ENCODE measurements around the gene PRKD2.
A peak's percentile ranks its signal among the peaks of the same experiment; 100 is the strongest.

The PRKD2 gene

GRCh38 chr19:46745521-46746280 lies 28.8 kb upstream of the PRKD2 start, which contains the start of gene FKRP:
Gene FKRP (plus strand): TSS chr19:46746057. CDS start chr19:46755451, 9,394 bp downstream.
- TF ChIP-seq TAF1 (IDR thresholded peaks at IDR 0.05; ENCODE audit: borderline replicate concordance, insufficient read depth, low read length) (0 out of 2 replicates have a peak, but pooled peaks have one; percentile 47), FOXP2 (optimal IDR thresholded peaks at IDR 0.05; ENCODE audit: borderline replicate concordance, extremely low read depth, extremely low read length, insufficient read depth) (no peak)

GRCh38 chr19:46745030-46745429 lies 28.1 kb upstream of the PRKD2 start:
- TF ChIP-seq REST (IDR thresholded peaks at IDR 0.05; ENCODE audit: insufficient read depth in 1 of 2, low read depth in 2 of 2, low read length in 2 of 2) (no peak), FOXP2 (optimal IDR thresholded peaks at IDR 0.05; ENCODE audit: borderline replicate concordance, extremely low read depth, extremely low read length, insufficient read depth) (no peak), POLR2AphosphoS5 (IDR thresholded peaks at IDR 0.05; ENCODE audit: low read depth, low read length) (no peak), SIN3A (IDR thresholded peaks at IDR 0.05; ENCODE audit: borderline replicate concordance, insufficient read depth, low read length) (no peak), TAF1 (IDR thresholded peaks at IDR 0.05; ENCODE audit: borderline replicate concordance, insufficient read depth, low read length) (no peak)

GRCh38 chr19:46744005-46744691 lies 27.2 kb upstream of the PRKD2 start:
- TF ChIP-seq REST (IDR thresholded peaks at IDR 0.05; ENCODE audit: insufficient read depth in 1 of 2, low read depth in 2 of 2, low read length in 2 of 2) (no peak), POLR2AphosphoS5 (IDR thresholded peaks at IDR 0.05; ENCODE audit: low read depth, low read length) (no peak), FOXP2 (optimal IDR thresholded peaks at IDR 0.05; ENCODE audit: borderline replicate concordance, extremely low read depth, extremely low read length, insufficient read depth) (no peak)

GRCh38 chr19:46742926-46743480 lies 26.1 kb upstream of the PRKD2 start:
- no peak for TF ChIP-seq REST (IDR thresholded peaks at IDR 0.05; ENCODE audit: insufficient read depth in 1 of 2, low read depth in 2 of 2, low read length in 2 of 2)
- no peak for TF ChIP-seq FOXP2 (optimal IDR thresholded peaks at IDR 0.05; ENCODE audit: borderline replicate concordance, extremely low read depth, extremely low read length, insufficient read depth)
- no peak for TF ChIP-seq SIN3A (IDR thresholded peaks at IDR 0.05; ENCODE audit: borderline replicate concordance, insufficient read depth, low read length)
- TF ChIP-seq POLR2AphosphoS5 (IDR thresholded peaks at IDR 0.05; ENCODE audit: low read depth, low read length) = no peak

GRCh38 chr19:46741447-46741846 lies 24.5 kb upstream of the PRKD2 start:
- no peak for TF ChIP-seq FOXP2 (optimal IDR thresholded peaks at IDR 0.05; ENCODE audit: borderline replicate concordance, extremely low read depth, extremely low read length, insufficient read depth)
- TF ChIP-seq SIN3A (IDR thresholded peaks at IDR 0.05; ENCODE audit: borderline replicate concordance, insufficient read depth, low read length) = no peak
- no peak for TF ChIP-seq TAF1 (IDR thresholded peaks at IDR 0.05; ENCODE audit: borderline replicate concordance, insufficient read depth, low read length)
- no peak for TF ChIP-seq REST (IDR thresholded peaks at IDR 0.05; ENCODE audit: insufficient read depth in 1 of 2, low read depth in 2 of 2, low read length in 2 of 2)

Data from PFSK-1 (cell line).